Measurements from ENCODE around the gene YWHAG.

Gene YWHAG

DNA sequence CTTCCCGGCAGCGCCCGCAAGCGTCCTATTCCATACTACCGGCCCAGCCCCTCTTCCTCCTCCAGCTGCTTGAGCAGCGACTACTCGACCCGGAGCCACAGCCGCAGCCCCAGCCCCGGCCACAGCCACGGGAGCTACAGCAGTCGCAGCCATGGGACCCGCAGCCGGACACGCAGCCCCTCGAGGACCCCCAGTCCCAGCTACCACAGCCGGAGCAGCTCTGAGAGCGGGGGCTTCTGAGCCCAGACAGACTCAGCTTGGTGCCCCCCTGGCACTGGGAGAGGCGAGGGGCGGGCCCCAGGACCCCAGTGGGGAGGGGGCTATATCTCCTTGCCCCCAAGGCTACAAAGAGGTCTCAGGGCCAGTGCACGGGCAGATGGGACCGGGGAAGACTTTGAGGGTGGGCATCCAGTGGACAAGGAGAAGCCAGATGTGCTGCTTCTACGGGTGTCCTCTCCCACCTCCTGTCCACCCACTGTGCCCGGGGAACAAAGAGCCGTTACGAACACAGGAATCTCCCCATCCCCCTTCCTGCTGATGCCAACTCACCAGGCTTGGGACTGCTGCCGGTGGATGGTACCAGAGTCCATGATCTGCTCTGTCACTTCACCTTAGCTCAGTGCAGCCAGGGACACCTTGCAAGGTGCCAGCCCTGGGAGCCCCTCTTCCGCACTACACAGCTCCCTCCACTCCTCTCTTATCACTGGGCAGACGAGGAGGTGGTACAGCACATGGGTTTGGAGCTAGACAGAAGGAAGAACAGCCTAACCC is 73.0 kb downstream of the YWHAG start:
- no peak overlapping the region for H3K9ac ChIP-seq (ENCODE audit: low read length)
- H3K79me2 ChIP-seq (ENCODE audit: insufficient read depth, low read length): no peaks in the 10 kb centered on the region
- H3K4me2 ChIP-seq (ENCODE audit: low read length): no peak overlapping the region
- no peaks in the 10 kb centered on the region for H3K36me3 ChIP-seq (ENCODE audit: insufficient read depth, low read length)
- no peaks in the 10 kb centered on the region for H3F3A ChIP-seq (ENCODE audit: insufficient read depth, low read length)
- no peaks in the 10 kb centered on the region for H3K9me3 ChIP-seq (ENCODE audit: low read length)
- no peak overlapping the region for H3K4me3 ChIP-seq (ENCODE audit: low read depth, low read length, poor library complexity, severe bottlenecking)
- no peaks in the 10 kb centered on the region for H4K20me1 ChIP-seq (ENCODE audit: insufficient read depth, low read length)
- TF ChIP-seq, protein P1, sequence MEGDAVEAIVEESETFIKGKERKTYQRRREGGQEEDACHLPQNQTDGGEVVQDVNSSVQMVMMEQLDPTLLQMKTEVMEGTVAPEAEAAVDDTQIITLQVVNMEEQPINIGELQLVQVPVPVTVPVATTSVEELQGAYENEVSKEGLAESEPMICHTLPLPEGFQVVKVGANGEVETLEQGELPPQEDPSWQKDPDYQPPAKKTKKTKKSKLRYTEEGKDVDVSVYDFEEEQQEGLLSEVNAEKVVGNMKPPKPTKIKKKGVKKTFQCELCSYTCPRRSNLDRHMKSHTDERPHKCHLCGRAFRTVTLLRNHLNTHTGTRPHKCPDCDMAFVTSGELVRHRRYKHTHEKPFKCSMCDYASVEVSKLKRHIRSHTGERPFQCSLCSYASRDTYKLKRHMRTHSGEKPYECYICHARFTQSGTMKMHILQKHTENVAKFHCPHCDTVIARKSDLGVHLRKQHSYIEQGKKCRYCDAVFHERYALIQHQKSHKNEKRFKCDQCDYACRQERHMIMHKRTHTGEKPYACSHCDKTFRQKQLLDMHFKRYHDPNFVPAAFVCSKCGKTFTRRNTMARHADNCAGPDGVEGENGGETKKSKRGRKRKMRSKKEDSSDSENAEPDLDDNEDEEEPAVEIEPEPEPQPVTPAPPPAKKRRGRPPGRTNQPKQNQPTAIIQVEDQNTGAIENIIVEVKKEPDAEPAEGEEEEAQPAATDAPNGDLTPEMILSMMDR (IDR thresholded peaks at IDR 0.05; ENCODE audit: low read length): no peak
- no peak for TF ChIP-seq EZH2 (IDR thresholded peaks at IDR 0.05; ENCODE audit: borderline replicate concordance, low read length)
- H3K27ac ChIP-seq (ENCODE audit: low read depth, low read length, poor library complexity, severe bottlenecking): no peak overlapping the region
- H3K27me3 ChIP-seq (ENCODE audit: insufficient read depth, low read length): peaks cover 32% of the 10 kb centered on the region
- H3K4me1 ChIP-seq (ENCODE audit: insufficient read depth, low read length, severe bottlenecking): peaks cover 7% of the 10 kb centered on the region
- H2AFZ ChIP-seq (ENCODE audit: low read length): no peak overlapping the region
- no peaks in the 10 kb centered on the region for H3K9me2 ChIP-seq (ENCODE audit: low read depth, low read length)

DNA sequence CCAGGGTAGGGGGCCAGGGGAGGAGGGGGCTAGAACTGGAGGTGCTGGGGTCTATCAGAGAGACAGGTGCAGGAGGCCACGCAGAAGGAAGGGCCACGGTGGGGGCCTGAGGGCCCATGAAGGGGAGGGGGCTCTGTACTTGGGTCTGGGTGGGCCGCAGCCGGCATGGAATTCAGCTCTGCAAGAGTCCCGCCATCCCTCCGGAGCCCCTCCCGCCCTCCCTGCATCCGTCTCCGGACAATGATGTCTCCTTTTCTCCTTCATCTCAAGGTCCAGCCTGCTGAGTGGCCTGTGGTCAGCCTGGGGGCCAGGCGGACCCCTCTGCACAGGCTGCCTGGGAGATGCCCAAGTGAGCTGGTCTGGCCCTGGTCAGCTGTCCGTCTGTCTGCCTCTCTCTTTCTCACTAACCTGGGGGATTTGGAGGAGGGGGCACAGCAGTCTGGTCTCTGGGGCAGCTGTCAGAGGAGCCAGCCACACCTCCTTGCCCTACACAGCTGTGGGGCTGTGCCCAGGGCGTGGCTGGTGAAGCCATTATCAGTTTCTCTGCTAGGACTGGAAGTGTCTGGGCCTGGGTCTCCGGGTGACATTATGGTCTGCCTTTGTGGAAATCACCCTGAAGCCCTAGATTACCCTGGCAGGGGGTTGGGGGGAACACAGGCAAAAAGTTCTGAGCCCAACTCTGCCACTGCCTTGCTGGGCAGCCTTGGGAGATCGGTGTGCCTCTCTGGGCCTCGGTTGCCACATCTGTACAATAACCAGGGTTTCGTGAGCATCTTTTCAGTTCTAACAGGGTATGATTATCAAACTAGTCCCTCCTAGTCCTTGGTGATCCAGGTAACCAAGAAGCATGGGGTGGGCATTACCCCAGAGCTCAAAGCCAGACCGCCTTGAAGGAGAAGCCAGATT is 75.3 kb downstream of the YWHAG start:
- Histone ChIP-seq H2AFZ (ENCODE audit: low read length) (no peak overlapping the region), H4K20me1 (ENCODE audit: insufficient read depth, low read length) (no peaks in the 10 kb centered on the region), H3K4me3 (ENCODE audit: low read depth, low read length, poor library complexity, severe bottlenecking) (no peak overlapping the region), H3K79me2 (ENCODE audit: insufficient read depth, low read length) (no peaks in the 10 kb centered on the region), H3K27ac (ENCODE audit: low read depth, low read length, poor library complexity, severe bottlenecking) (no peak overlapping the region), H3K9me2 (ENCODE audit: low read depth, low read length) (no peaks in the 10 kb centered on the region), H3K36me3 (ENCODE audit: insufficient read depth, low read length) (no peaks in the 10 kb centered on the region), H3K27me3 (ENCODE audit: insufficient read depth, low read length) (peaks cover 40% of the 10 kb centered on the region), H3K4me1 (ENCODE audit: insufficient read depth, low read length, severe bottlenecking) (peaks cover 7% of the 10 kb centered on the region), H3K4me2 (ENCODE audit: low read length) (no peak overlapping the region), H3K9me3 (ENCODE audit: low read length) (no peaks in the 10 kb centered on the region), H3K9ac (ENCODE audit: low read length) (no peak overlapping the region), H3F3A (ENCODE audit: insufficient read depth, low read length) (no peaks in the 10 kb centered on the region)
- no peak for TF ChIP-seq EZH2 (IDR thresholded peaks at IDR 0.05; ENCODE audit: borderline replicate concordance, low read length)
- TF ChIP-seq, protein P1 (IDR thresholded peaks at IDR 0.05; ENCODE audit: low read length): no peak

DNA sequence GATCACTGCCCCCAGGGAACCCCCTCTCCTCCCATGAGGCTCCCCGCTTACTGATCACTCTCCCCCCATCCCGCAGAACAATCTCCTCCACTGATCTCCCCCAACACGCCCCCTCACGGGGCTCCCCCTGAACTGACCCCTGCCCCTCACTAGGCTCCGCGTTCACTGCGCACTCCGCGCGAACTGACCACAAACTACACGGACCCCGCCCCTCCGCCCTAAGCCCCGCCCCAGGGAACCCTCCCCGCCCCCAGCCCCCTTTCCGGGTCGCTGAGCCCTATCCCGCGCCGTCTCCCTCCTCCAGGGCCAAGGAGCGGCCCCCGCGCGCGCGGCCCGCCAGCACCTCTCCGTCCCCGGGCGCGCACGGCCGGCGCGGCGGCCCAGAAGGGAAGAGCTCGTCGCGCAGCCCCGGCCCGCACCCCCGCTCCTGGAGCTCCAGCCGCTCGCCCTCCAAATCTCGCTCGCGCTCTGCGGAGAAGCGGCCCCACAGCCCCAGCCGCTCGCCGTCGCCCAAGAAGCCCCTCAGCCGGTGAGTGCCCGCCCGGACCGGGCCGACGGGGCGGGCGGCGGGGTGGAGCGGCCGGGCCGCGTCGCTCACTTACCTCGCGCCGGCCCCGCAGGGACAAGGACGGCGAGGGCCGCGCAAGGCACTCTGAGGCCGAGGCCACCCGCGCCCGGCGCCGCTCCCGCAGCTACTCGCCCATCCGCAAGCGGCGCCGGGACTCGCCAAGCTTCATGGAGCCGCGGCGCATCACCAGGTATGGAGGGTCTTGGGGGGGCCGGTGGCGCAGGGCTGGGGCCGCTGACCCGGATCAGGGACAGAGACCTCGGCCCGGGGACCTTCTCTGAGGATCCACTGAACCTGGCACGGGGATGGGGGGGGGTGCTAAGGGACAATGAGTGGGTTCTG is 76.2 kb downstream of the YWHAG start:
- Histone ChIP-seq H3K4me1 (ENCODE audit: insufficient read depth, low read length, severe bottlenecking) (peaks cover 7% of the 10 kb centered on the region), H3K4me3 (ENCODE audit: low read depth, low read length, poor library complexity, severe bottlenecking) (no peak overlapping the region), H3K36me3 (ENCODE audit: insufficient read depth, low read length) (no peaks in the 10 kb centered on the region), H3K9ac (ENCODE audit: low read length) (no peak overlapping the region), H3K9me3 (ENCODE audit: low read length) (no peaks in the 10 kb centered on the region), H3F3A (ENCODE audit: insufficient read depth, low read length) (no peaks in the 10 kb centered on the region), H3K27ac (ENCODE audit: low read depth, low read length, poor library complexity, severe bottlenecking) (no peak overlapping the region), H2AFZ (ENCODE audit: low read length) (no peak overlapping the region), H3K9me2 (ENCODE audit: low read depth, low read length) (no peaks in the 10 kb centered on the region), H3K79me2 (ENCODE audit: insufficient read depth, low read length) (no peaks in the 10 kb centered on the region), H4K20me1 (ENCODE audit: insufficient read depth, low read length) (no peaks in the 10 kb centered on the region), H3K27me3 (ENCODE audit: insufficient read depth, low read length) (peaks cover 41% of the 10 kb centered on the region), H3K4me2 (ENCODE audit: low read length) (no peak overlapping the region)
- no peak for TF ChIP-seq EZH2 (IDR thresholded peaks at IDR 0.05; ENCODE audit: borderline replicate concordance, low read length)
- TF ChIP-seq, protein P1 (IDR thresholded peaks at IDR 0.05; ENCODE audit: low read length): no peak
